ENCODE measurements around the gene SLC30A2. TPM values are rescaled to one million over a fixed set of nuclear protein-coding genes. Genes with fewer than 3 reads are reported as not detected.

SLC30A2 gene
- total and polyA plus RNA-seq, 10 of the 15 experiments (the other 5 are each of a cell fraction or from before 2014, with no cell fraction given) = 0.13 TPM; not detected in 9

DNA sequence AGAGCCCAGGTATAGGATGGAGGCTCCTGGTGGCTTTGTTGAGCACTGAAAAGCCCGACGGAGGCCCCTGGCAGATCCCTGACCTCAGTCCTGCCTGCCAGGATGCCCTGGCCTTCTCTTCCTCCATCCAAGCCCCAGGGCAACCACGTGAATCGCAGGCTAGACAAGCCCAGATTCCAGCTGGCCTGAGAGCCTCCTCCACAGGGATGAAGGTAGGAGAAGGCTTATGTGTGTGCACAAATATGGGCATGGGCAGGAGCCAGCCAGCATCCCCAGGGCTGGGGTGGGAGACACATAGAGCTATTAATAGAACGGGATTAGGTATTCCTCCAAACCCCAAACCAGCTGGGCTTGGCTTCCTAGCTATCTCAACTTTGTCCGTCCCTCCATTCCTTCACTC is 28.3 kb downstream of the SLC30A2 start:
- ATAC-seq (no peak), DNase-seq (ENCODE audit: low read depth, low spot score) (no peak), FAIRE-seq (no peak)
- ChIA-PET POLR2A (no interaction called here), CTCF (interaction anchor here (1.3 to 1.9 kb wide), 2 partner anchors 12 to 20 kb away, joined by 4 to 7 read pairs; partner anchors contain the start of gene PAFAH2), RAD21 (ENCODE audit: unreplicated experiment) (interaction anchor here (1.7 kb wide), 1 partner anchor 20 kb away, joined by 6 read pairs; the partner anchor contains the start of gene PAFAH2), SMC1A (ENCODE audit: uncharacterized antibody, unreplicated experiment) (interaction anchor here (1.3 kb wide), 1 partner anchor 178 kb away, joined by 3 read pairs; no protein-coding TSS in a partner anchor)
- intact Hi-C loops (cut with micrococcal nuclease; ENCODE audit: unreplicated experiment) = no loop called here
- TF ChIP-seq NFYA (IDR thresholded peaks at IDR 0.05; ENCODE audit: borderline replicate concordance, low read depth, low read length) (no peak), PAX5 (IDR thresholded peaks at IDR 0.05; ENCODE audit: borderline replicate concordance, low read depth, low read length) (no peak), BACH1 (IDR thresholded peaks at IDR 0.05; ENCODE audit: borderline replicate concordance) (no peak), RAD51 (IDR thresholded peaks at IDR 0.05) (no peak), MXI1 (IDR thresholded peaks at IDR 0.05; ENCODE audit: low read depth, low read length) (no peak), NFXL1 (IDR thresholded peaks at IDR 0.05; ENCODE audit: borderline replicate concordance) (no peak), CBFB (IDR thresholded peaks at IDR 0.05; ENCODE audit: low read depth) (no peak), NBN (IDR thresholded peaks at IDR 0.05) (no peak), HDAC6 (IDR thresholded peaks at IDR 0.05; ENCODE audit: unreplicated experiment) (no peak), KLF5 (IDR thresholded peaks at IDR 0.05; ENCODE audit: partially characterized antibody) (no peak)
- TF ChIP-seq, protein P1, sequence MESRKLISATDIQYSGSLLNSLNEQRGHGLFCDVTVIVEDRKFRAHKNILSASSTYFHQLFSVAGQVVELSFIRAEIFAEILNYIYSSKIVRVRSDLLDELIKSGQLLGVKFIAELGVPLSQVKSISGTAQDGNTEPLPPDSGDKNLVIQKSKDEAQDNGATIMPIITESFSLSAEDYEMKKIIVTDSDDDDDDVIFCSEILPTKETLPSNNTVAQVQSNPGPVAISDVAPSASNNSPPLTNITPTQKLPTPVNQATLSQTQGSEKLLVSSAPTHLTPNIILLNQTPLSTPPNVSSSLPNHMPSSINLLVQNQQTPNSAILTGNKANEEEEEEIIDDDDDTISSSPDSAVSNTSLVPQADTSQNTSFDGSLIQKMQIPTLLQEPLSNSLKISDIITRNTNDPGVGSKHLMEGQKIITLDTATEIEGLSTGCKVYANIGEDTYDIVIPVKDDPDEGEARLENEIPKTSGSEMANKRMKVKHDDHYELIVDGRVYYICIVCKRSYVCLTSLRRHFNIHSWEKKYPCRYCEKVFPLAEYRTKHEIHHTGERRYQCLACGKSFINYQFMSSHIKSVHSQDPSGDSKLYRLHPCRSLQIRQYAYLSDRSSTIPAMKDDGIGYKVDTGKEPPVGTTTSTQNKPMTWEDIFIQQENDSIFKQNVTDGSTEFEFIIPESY (IDR thresholded peaks at IDR 0.05) = no peak
- TF ChIP-seq, protein P2, sequence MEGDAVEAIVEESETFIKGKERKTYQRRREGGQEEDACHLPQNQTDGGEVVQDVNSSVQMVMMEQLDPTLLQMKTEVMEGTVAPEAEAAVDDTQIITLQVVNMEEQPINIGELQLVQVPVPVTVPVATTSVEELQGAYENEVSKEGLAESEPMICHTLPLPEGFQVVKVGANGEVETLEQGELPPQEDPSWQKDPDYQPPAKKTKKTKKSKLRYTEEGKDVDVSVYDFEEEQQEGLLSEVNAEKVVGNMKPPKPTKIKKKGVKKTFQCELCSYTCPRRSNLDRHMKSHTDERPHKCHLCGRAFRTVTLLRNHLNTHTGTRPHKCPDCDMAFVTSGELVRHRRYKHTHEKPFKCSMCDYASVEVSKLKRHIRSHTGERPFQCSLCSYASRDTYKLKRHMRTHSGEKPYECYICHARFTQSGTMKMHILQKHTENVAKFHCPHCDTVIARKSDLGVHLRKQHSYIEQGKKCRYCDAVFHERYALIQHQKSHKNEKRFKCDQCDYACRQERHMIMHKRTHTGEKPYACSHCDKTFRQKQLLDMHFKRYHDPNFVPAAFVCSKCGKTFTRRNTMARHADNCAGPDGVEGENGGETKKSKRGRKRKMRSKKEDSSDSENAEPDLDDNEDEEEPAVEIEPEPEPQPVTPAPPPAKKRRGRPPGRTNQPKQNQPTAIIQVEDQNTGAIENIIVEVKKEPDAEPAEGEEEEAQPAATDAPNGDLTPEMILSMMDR (IDR thresholded peaks at IDR 0.05 in 2 of 3, conservative IDR thresholded peaks at IDR 0.05 in 1 of 3; ENCODE audit: control insufficient read depth in 2 of 3, extremely low read depth in 1 of 3, insufficient read depth in 1 of 3, low read depth in 3 of 3, low read length in 3 of 3) = no peak
- WGBS (ENCODE audit: insufficient coverage, insufficient replicate concordance, low lambda C conversion rate, missing lambda C conversion rate) = 35% methylated on average over 6 of the region's 6 CpGs
- Histone ChIP-seq H3K79me2 (ENCODE audit: control insufficient read depth, insufficient read depth, low read length) (no peaks in the 10 kb centered on the region), H3K4me1 (ENCODE audit: control insufficient read depth, insufficient read depth, low read length) (peaks cover 8% of the 10 kb centered on the region; the same call in 1 of the 2 replicates), H3K9me3 (replicated peaks; ENCODE audit: control insufficient read depth, insufficient read depth, low read length) (no peaks in the 10 kb centered on the region), H3K4me2 (ENCODE audit: control insufficient read depth, insufficient read depth) (no peak overlapping the region), H3K27me3 (replicated peaks in 1 of 2; ENCODE audit: control insufficient read depth in 2 of 2, insufficient read depth in 2 of 2, low read length in 1 of 2) (no peaks in the 10 kb centered on the region; a peak in 3 of 4 replicates), H3K27ac (ENCODE audit: control insufficient read depth, insufficient read depth) (no peak overlapping the region), H4K20me1 (ENCODE audit: control insufficient read depth, insufficient read depth) (no peaks in the 10 kb centered on the region), H3K4me3 (no peak overlapping the region), H3K36me3 (ENCODE audit: control insufficient read depth in 2 of 2, insufficient read depth in 2 of 2, low read length in 1 of 2) (no peaks in the 10 kb centered on the region), H3K9ac (ENCODE audit: control insufficient read depth, insufficient read depth, low read length) (no peak overlapping the region), H2AFZ (ENCODE audit: control insufficient read depth, low read depth, low read length) (no peak overlapping the region)
- in situ Hi-C loops (cut with MboI) = no loop called here
- no TSS peak for BruUV-seq (replicated peaks)
